HuH-7 (cell line): ENCODE results near the gene PPFIBP1.
"Not testable (repeated sequence)": the region's sequence is repeated elsewhere in the genome, so short reads cannot be mapped to it uniquely, and the experiment has no call there.

Source experiments
- DNase-seq: peaks from one replicate; pipeline ENCODE4 v3.0.0; 2011; ENCODE audit warnings: low spot score

PPFIBP1 gene

DNA sequence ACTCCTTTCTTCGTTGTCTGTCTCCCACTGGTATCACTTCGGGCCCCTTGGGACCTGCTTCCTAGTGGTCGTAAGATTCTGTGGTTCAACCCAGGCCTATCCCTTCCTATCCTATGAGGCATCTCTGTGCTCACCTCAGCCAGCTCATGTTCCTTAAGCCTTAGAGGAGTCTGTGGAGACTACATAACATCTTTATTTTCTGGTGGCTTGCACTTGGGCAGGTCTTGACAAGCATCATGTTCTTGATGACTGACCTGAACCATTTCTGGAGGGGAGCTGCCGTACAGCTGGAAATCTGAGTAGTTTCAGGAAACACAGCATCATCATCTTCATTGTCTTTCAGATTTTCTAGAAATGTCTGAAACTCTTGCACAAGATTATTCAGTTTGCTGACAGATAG is 69.3 kb downstream of the PPFIBP1 start:
- no peak for DNase-seq

DNA sequence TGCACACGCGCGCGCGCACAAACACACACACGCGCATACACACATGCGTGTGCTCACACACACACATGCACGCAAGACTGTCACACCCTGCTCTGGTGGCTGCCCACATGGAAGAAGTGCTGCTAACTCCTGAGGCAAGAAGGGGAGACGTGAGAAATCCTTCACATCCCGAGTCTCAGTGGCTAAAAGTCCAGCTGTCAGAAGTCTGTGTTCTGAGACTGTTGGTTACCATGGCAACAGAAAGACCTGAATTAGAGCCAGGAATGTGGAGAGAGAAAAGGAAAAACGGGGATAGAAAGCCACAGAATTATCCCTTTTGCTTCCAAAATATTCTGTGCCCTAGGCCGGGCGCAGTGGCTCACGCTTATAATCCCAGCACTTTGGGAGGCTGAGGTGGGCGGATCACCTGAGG is 71.2 kb downstream of the PPFIBP1 start:
- DNase-seq = no peak

DNA sequence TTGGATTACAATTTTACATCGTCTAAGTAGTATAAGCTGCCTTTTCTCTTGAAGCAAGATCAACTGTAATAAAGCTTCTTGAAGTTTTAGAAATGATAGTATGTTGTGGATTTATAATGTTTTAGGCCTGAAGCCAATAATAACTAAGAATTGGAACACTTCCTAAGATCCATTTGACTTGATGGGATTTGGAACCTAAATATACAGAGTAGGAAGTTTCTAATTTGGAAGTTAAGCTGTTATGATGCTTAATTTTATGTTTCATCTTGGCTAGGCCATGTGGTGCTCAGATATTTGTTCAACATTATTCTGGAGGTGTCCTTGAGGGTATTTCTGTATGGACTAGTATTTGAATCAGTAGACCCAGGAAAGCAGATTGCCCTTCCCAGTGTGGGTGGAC is 74.9 kb downstream of the PPFIBP1 start:
- not testable (repeated sequence) for DNase-seq

DNA sequence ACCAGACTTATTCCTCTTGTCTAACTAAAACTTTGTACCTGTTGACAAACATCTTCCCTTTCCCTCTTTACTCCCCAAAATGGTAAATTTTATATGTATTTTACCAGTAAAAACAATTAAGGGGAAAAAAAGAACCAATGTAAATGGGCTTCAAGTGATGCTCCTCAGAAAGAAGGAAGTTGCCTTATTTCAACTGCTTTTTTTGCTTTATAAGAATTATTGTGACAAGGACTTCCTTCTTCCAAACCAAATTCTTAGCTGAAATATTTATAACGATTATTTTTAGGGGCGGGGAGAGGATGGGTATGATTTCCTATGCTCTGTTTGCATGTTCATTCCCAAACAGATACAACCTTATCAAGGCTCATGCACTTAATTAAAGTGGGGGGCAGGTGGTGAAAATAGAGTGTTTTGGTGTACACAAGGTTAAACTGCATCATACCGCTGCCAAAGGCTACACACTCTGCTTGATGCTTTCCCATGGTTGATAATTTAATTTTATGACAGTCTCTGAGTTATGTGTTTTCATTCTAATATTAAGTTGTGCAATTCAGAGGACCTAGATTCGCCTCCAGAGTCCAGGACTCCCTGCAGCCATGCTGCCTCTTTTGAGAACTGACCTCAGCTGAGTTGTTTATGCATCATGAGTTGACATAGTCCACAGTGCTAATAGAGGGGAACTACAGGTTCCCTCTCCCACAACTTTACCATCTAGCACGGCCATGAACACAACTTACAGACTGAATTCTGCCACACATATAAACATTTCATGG is 77.2 kb downstream of the PPFIBP1 start:
- not testable (repeated sequence) for DNase-seq

- DNase-seq = no peak
Observed at GRCh38 chr12:27602516-27602915, 78.5 kb downstream of the PPFIBP1 start.

DNA sequence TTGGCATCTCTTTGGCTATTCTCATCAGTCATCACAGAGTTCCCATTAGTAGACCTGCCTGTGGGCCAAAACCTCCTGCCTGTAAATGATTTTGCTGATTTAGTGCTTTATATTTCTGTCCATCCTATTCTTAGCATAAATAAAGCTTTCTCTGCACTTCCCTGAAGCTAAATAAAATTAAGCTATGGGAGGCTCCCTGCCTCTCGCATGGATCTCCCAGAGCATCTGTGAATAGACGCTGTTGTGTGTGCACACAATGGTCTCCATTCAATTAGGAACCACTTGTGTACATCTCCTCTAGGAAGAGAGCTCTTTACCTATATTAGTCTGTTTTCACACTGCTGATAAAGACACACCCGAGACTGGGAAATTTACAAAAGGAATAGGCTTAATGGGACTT is 80.4 kb downstream of the PPFIBP1 start:
- DNase-seq = no peak

GRCh38 chr12:27606986-27607385 is 83.0 kb downstream of the PPFIBP1 start:
- DNase-seq = peak; percentile 15

GRCh38 chr12:27607591-27607990 is 83.6 kb downstream of the PPFIBP1 start:
- DNase-seq = no peak

- no peak for DNase-seq
Observed at GRCh38 chr12:27608890-27609289, 84.9 kb downstream of the PPFIBP1 start.

DNA sequence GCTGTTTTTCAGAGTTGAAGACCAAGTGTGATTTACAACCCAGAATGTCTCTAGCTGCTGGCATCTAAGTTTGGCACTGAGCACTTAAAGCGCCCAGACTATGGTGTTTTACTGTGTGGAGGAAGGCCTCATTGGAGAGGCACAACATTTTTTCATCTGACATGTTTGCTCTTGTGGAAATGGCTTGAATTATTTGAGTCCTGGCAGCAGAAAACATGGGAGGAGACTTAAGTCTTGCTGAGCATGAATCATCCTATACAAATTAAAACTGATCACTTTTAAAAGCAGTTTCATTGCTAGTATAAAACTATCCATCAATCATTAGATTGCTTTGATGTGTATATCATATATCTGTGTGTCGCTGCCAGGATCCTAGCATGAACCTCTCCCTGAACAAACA is 86.4 kb downstream of the PPFIBP1 start:
- no peak for DNase-seq

DNA sequence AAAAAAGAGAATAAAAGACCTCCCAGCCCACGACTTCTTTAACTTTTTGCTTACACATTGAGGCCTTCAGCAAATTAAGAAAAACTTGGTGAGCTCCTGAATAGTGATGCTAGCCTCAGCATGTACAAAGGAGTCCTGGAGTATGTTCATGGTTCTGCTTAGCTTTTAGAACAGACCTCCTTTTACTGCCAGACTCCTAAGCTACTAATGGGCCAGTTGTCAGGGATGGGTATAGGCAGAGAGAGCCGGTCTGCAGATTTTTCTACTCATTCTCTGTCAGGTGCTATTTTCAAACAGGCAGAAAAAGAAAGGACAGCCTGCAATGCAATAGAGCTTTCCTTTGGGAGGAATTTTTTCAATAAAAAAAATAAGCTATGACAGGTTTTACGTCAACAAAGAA is 90.4 kb downstream of the PPFIBP1 start:
- no peak for DNase-seq

DNA sequence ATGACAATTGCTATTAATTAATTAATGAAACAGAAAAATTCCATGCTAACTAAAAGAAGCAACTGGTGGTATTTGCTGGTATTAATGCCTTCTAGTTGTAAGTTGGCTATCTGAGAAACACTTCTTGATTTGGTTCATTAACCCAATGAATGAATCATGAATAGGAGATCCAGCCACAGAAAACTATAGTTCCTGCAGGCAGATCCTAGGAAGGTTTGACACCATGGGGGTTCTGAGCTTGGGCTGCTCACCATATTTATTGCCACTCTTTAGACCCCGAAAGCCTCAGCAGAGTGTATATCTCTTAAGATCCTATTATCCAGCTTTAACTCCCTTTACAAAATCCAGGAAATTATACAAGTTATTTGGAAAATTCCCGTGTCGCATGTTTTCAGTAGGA is 90.9 kb downstream of the PPFIBP1 start:
- DNase-seq = no peak

GRCh38 chr12:27615331-27615891 is 91.4 kb downstream of the PPFIBP1 start:
- DNase-seq = no peak

DNA sequence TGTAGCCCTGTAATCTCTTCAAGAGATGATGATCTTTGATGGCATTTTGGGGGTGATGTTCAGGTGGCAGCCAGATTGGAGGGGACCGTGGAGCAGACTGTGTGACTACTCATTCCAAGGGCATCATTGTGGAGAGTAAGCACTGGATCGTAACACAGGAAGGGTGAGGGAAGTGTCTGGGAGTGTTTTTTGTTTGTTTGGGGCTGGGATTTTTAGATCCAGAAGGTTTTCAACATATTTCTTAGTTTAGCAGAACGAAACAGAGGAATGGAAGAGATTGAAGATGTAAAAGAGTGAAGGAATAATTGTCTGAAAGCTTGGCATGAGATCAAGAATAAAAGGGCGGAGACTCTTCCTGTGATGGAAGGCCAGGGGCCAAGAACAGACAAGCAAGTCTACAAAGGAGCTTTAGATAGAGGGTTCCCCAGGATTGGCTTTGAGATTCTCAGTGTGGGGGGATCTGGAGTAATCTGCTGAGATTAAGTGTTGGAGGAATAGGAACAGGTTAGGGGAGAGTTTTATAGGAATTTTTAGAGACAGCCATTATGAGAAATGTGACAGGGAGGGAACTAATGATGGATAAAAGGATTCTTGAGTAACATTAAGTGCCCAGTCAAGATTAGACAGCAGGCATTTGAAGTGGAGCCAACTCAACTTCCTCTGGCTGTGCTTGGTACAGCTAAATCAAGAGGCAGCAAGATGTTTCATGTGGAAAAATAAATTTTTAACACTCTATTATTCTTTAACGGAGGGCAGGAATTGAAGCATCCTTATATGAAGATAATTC is 92.5 kb downstream of the PPFIBP1 start:
- DNase-seq = no peak

DNA sequence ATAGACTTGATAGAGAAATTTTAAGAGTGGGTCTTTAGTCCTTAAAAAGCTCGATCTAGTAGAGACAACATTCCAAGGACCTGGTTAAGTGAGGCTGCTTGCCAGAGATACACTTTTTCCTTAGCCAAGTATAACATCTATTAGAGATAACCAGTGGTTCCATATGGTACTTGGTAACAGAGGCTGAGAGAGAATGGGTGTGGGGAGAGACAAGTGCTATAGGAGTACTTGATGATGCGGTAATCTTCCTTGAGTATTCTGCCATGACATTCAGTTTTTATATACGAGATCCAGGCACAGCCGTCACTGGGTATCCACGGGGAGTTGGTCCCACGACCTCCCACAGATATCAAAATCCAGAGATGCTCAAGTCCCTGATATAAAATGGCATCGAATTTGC is 94.8 kb downstream of the PPFIBP1 start:
- DNase-seq = no peak

DNA sequence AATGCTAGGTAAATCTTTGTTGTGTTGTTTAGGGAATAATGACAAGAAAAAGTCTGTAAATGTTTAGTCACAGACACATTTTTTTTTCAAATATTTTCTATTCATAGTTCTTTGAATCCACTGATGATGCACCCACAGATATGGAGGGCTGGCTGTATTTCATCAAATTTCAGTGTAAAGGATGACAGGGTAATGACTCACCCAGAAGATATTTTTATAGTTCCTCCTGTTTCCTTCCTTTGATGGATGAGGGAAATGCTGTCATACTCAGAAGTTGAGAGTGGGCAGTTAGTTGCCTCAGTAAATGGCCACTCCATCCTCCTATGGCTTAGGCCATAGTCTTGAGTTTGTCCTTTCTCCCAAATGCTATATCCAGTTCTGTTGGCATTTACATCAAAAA is 95.3 kb downstream of the PPFIBP1 start:
- no peak for DNase-seq

DNA sequence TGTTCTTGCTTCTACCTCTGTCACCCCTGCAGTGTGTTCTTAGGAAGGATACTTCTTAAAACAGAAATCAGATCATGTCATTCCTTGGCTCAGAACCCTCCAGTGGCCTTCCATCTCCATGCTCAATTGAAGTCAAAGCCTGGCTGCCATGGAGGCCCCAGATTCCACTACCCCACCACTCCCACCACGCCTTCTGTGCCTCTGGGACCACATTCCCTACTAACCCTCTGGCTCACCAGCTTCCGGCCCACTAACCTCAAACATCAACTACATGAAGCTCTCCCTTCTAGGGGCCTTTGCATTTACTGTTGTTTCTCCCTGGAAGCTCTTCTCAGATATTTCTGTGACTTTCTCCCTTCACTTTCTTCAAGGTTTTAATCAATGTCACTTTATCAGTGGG is 96.1 kb downstream of the PPFIBP1 start:
- no peak for DNase-seq

GRCh38 chr12:27622436-27623195 is 98.6 kb downstream of the PPFIBP1 start:
- DNase-seq = no peak

DNA sequence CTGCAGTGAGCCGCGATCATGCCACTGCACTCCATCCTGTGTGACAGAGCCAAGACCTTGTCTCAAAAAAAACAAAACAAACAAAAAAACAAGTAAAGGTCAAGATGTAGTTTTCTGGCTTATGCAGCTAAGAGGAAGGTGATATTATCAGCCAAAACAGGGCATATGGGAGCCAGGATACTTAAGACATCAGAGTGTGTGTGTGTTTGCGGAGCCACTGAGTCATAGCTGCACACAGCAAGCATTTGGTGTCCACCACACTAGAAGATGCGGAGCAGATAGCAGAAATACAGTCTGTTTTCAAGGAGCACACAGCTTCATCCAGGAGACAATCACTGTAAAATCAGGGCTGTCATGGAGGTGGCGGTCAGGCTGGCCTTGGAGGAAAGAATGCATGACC is 99.6 kb downstream of the PPFIBP1 start:
- no peak for DNase-seq

DNA sequence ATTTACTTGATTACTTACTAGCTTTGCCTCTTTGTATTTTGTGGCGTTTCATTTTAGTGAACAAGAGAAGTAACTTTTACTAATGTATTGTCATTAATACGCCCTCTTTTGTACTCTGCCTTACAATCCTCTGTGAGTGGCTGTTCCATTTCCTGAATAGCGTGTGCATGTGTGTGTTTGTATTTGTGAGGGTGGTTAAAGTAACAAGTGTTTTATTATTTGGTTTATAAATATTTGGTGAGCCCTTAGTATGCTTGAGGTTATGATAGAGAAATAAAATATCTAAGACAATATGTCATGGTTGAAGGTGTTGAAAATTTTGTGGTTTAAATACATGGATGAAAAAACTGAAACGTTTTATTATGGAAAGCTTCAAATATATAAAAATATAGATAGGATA is 100.6 kb downstream of the PPFIBP1 start:
- no peak for DNase-seq

GRCh38 chr12:27627123-27627852 is 103.3 kb downstream of the PPFIBP1 start:
- DNase-seq = no peak
